ENCODE results near the gene SLC49A4.

DNA sequence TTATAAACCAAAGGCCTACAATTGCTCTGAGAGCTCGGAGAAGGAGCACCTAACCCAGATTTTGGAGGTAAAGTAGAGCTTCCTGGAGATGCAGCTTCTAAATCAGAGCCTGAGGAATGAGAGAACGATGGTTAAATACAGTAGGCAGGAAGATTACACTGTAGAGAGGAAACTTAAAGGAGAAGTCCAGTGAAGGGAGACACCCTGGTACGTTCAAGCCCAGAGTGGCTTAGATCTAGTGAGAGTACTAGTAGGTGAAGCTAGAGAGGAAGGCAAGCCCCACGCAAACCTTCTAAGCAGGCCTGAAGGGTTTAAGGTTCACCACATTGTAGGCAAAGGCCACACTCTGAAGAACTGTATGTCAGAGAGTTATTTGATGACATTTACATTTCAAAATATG, 33.4 kb downstream of the SLC49A4 start:
- TF ChIP-seq CTCF (conservative IDR thresholded peaks at IDR 0.05; ENCODE audit: low read length) = no peak
- no peak for TF ChIP-seq EZH2phosphoT487 (IDR thresholded peaks at IDR 0.05; ENCODE audit: borderline replicate concordance)
